GM18519 (cell line): ENCODE measurements around the gene GRIK3.

Experiments
- ATAC-seq: cut with Tn5 transposase; IDR thresholded peaks from one replicate; pipeline ENCODE4 v1.9.1; 2021; ENCODE audit warnings: mild to moderate bottlenecking, moderate library complexity; ENCODE audit not compliant: unreplicated experiment, low FRiP score

GRIK3 gene

GRCh38 chr1:37047542-37047941 lies 13.2 kb upstream of the GRIK3 start:
- no peak for ATAC-seq

GRCh38 chr1:37043101-37043500 lies 8.8 kb upstream of the GRIK3 start:
- ATAC-seq = no peak

GRCh38 chr1:37042506-37042905 lies 8.2 kb upstream of the GRIK3 start:
- ATAC-seq = no peak

GRCh38 chr1:37041483-37041882 lies 7.2 kb upstream of the GRIK3 start:
- ATAC-seq = no peak

- no peak for ATAC-seq
Measured at GRCh38 chr1:37040773-37041172, 6.5 kb upstream of the GRIK3 start.

GRCh38 chr1:37040261-37040660 lies 5.9 kb upstream of the GRIK3 start:
- no peak for ATAC-seq

GRCh38 chr1:37038227-37039093 lies 4.1 kb upstream of the GRIK3 start:
- no peak for ATAC-seq

- no peak for ATAC-seq
Measured at GRCh38 chr1:37037690-37038089, 3.4 kb upstream of the GRIK3 start.

GRCh38 chr1:37036667-37037053 lies 2.3 kb upstream of the GRIK3 start:
- ATAC-seq = no peak

GRCh38 chr1:37035796-37036666 lies 1.7 kb upstream of the GRIK3 start:
- ATAC-seq = no peak

GRCh38 chr1:37035014-37035691 lies 838 bp upstream of the GRIK3 start:
- ATAC-seq = no peak

- ATAC-seq = no peak
Measured at GRCh38 chr1:37033355-37034101, 787 bp downstream of the GRIK3 start.

- no peak for ATAC-seq
Measured at GRCh38 chr1:37032660-37033354, 1.5 kb downstream of the GRIK3 start.

- no peak for ATAC-seq
Measured at GRCh38 chr1:37031871-37032270, 2.4 kb downstream of the GRIK3 start.

- no peak for ATAC-seq
Measured at GRCh38 chr1:37031429-37031828, 2.9 kb downstream of the GRIK3 start.

- no peak for ATAC-seq
Measured at GRCh38 chr1:37028981-37029617, 5.2 kb downstream of the GRIK3 start.

GRCh38 chr1:37021502-37021901 lies 12.8 kb downstream of the GRIK3 start:
- no peak for ATAC-seq

- no peak for ATAC-seq
Measured at GRCh38 chr1:37020653-37021277, 13.6 kb downstream of the GRIK3 start.

GRCh38 chr1:37018510-37018909 lies 15.8 kb downstream of the GRIK3 start:
- no peak for ATAC-seq
